RPMI7951 (cell line): Measurements from ENCODE around the gene CEP89. TPM values are rescaled to one million over a fixed set of nuclear protein-coding genes. Genes with fewer than 3 reads are reported as not detected.
"Not testable (repeated sequence)": the region's sequence is repeated elsewhere in the genome, so short reads cannot be mapped to it uniquely, and the experiment has no call there.

Experiments
- DNase-seq: peaks from one replicate; pipeline ENCODE4 v3.0.0-alpha.2; 2012; ENCODE audit warnings: low read depth
- total RNA-seq: library from RNA; depleted of rRNA; stranded (reverse); fragments of >200 nt; shearing (Covaris generic); gene quantifications from 2 replicates; pipeline ENCODE4 v1.2.3, GENCODE V29; 2014; rRNA removed

CEP89 gene
- total RNA-seq, 1 experiment from 2014 or later = 22.9 TPM

DNA sequence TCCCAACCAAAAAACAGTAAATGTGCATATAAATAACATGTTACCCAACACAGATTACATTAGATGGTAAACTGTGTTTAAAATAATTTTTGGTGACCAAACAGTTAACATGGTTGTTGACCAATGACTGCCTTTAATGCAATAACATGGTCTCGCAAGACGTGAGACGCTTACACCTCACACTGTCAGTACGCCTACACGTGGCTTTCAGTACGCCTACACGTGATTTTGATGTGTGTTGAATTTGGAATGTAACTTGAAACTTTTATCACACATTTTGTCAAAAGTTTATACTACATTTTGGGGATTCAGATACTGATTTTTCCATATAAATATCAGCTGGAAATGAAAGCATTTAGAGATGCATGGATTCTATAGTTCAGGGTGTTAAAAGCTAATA lies 134.2 kb downstream of the CEP89 start:
- no peak for DNase-seq

DNA sequence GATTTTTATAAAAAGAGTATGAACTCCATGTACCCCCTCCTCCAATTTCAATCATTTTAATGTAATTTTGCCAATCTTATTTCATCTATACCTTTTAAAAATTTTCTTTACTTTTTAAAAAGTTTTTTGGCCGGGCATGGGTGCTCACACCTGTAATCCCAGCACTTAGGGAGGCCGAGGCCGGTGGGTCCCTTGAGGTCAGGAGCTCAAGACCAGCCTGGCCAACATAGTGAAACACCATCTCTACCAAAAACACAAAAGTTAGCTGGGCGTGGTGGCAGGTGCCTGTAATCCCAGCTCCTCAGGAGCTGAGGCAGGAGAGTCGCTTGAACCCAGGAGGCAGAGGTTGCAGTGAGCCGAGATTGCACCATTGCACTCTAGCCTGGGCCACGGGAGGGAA lies 138.4 kb downstream of the CEP89 start:
- not testable (repeated sequence) for DNase-seq

DNA sequence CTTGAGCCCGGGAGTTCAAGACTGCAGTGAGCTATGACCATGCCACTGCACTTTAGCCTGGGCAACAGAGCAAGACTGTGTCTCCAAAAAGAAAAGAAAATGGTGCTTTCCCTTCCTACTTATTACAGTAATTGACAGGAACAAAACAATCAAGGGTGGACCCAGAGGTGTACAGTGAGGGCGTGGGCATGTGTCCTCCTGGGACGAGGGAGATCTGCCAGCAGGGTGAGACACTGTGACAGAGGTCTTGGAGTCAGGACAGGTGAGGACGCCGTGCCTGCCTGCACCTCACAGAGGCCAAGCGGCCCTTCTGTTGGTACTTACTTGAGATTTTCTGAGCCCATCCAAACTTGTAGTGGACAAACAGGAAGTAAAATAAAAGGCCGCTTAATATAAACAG lies 138.9 kb downstream of the CEP89 start:
- DNase-seq = not testable (repeated sequence)

DNA sequence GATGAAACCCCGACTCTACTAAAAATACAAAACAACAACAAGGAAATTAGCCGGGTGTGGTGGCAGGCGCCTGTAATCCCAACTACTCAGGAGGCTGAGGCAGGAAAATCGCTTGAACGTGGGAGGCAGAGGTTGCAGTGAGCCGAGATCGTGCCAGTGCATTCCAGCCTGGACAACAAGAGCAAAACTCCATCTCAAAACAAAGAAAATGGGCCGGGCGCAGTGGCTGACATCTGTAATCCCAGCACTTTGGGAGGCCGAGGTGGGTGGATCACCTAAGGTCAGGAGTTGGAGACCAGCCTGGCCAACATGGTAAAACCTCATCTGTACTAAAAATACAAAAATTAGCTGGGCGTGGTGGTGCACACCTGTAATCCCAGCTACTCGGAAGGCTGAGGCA lies 139.7 kb downstream of the CEP89 start:
- not testable (repeated sequence) for DNase-seq

DNA sequence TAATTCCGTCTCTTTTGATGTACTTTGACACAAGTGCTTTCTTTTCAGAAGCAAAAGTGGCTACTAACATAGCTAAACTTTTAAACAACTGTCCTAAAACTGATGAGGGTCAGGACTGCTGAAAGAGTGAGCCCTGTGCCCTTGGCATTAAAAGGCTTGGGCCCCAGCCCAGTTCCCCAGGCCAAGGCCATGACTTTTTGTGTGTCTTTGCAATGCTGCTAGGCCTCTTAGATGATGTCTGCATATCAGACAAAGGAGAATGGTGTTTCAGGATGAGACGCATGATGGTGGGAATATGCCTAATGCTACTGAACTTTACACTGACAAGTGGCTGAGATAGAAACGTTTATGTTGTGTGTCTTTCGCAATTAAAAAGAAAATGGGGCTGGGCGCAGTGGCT lies 140.1 kb downstream of the CEP89 start:
- no peak for DNase-seq

DNA sequence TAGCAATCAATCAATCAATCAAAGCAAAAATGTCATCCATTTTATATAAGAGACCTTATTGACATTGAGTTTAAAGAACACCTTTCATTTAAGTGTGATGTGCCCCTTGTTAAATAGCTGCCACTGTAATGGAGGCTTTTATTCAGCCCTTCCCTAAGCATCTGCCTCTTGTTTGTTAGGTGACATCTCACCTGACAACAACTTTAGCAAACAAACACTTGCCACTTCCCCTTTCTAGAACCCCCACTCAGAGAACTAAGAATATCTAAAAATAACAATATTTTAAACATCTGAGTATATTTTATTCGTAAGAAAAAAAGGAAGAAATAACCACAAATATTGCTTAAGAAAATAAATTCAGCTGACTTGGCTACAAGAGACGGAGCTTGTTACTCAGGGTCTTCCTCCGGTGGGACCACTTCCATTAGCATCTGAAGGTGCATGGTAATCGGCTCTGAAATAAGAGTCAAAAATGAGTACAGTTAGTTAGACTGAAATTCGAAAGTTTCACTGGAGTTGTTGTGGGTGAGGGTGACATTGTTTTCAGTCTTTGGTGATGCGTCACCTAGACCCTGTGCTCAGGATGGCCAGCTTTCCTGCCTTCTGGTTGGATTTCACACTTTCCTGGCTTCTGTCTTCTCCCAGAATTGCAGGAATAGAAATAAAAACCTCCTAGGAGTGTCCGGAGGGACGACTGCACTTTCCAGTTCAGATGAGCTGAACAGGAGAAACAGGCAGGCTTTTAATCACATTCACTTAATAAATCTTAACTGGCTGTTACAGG lies 141.3 kb downstream of the CEP89 start:
- peak; percentile 88 for DNase-seq

DNA sequence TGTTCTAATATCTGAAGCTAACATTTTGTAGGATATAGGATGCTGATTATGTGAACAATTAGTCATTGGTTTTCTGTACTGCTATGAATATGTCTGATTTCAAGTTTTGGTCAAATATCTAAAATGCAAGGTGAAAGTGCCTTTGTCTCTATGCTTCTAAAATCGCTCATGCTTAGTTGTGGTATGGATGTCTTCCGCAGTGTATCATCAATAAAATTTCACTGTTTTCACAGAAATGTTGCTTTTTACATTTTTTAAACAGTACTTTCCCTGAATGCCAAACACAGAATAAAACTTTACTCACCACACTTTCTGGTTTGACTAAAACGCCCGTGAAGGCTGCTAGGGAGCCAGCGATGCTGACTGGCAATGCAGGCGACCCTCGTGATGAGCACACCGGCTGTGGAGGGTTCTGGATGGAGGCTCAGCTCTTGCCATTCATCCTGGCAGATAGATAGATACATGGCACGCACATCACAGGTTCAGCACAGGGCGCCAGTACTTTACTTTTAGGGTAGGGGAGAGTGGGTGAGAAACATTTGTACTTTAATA lies 142.3 kb downstream of the CEP89 start:
- DNase-seq = no peak

DNA sequence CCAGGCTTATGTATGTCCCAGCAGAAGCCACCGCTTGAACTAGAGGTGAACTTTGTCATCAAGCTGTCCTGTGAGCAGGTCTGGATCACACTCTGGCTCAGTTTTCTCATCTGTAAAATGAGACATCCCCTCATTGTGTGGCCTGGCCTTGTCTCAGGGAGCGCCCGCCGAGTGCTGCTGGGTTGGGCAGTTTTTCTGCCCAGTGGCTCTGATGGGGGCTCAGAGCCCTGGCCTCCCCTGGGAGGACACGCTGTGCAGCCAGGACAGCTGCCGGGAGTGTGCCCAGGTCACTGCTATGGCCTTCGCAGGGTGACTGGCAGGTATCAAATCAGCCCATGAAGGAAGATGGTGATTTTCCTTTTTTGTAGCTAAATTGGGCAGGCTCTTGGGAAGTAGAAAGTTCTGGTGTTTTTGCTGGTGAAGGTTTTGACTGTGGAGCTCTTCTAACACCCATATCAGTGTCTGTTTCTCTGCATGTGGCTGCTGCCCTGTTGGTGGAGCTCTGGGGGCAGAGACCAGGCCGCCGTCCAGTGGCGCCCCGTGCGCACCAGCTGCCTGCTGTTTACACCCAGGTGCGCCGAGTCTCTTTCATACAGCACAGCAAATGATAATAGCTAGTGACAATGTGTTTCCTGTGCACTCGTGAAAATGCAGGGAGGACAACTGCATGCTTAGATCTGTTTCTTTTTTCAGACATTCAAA lies 143.0 kb downstream of the CEP89 start:
- no peak for DNase-seq

DNA sequence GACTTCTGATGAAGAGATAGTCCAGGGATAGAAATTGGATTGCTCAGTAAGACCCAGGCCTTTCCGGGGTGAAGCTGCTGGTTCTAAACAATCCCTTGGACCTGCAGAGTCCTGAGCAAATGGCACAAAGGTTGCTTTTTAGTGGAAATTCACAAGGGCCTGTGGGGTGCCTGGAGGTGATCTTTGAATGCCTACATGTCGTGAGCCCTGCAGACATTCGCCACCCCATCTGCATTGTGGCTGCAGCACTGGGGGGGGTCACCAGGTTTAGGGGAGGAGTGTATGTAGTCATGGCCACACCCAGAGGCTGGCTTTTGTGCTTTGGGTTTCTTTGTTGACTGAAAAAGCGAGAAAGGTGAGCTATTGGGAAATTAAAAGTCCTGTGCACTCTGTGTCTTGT lies 143.6 kb downstream of the CEP89 start:
- DNase-seq = no peak

Other genes starting within 250 kb of the CEP89 start
- gene SLC7A9, start 102.2 kb downstream of the CEP89 start, total RNA-seq = not detected in 2 replicates
- 19.9 and 21.5 TPM in 2 replicates for gene FAAP24, start 284 bp upstream of the CEP89 start, total RNA-seq
- 7.3 and 10.0 TPM in 2 replicates for gene RHPN2, start 92.9 kb upstream of the CEP89 start, total RNA-seq
- 5.3 and 5.8 TPM in 2 replicates for gene GPATCH1, start 109.2 kb upstream of the CEP89 start, total RNA-seq
- gene WDR88, start 160.2 kb upstream of the CEP89 start, total RNA-seq = not detected in 2 replicates
- gene LRP3, start 222.4 kb upstream of the CEP89 start, total RNA-seq = 0.68 and 0.72 TPM in 2 replicates